DND-41 (cell line): Measurements from ENCODE around the gene PPP6R2.

ENCODE experiments used
- EZH2 ChIP-seq: IDR thresholded peaks from 3 replicates; pipeline ENCODE4 v1.6.1; 2012; ENCODE audit warnings: borderline replicate concordance, low read depth, mild to moderate bottlenecking, moderate library complexity, low read length, inconsistent platforms; ENCODE audit not compliant: severe bottlenecking
- TF ChIP-seq, protein P1 (sequence below): IDR thresholded peaks from 2 replicates; pipeline ENCODE4 v1.5.1; 2012; ENCODE audit warnings: borderline replicate concordance, low read length, moderate library complexity, mild to moderate bottlenecking; ENCODE audit not compliant: poor library complexity, severe bottlenecking; ENCODE audit errors: extremely low read depth

DNA sequence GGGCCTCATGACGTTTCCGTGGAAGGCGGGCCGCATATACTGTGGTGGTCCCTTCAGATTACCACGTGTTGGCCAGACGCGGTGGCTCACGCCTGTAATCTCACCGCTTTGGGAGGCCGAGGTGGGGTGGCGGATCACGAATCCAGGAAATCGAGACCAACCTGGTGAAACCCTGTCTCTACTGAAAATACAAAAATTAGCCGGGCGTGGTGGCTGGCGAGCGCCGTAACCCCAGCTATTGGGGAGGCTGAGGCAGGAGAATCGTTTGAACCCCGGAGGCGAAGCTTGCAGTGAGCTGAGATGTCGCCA, 15.5 kb upstream of the PPP6R2 start:
- TF ChIP-seq, protein P1, sequence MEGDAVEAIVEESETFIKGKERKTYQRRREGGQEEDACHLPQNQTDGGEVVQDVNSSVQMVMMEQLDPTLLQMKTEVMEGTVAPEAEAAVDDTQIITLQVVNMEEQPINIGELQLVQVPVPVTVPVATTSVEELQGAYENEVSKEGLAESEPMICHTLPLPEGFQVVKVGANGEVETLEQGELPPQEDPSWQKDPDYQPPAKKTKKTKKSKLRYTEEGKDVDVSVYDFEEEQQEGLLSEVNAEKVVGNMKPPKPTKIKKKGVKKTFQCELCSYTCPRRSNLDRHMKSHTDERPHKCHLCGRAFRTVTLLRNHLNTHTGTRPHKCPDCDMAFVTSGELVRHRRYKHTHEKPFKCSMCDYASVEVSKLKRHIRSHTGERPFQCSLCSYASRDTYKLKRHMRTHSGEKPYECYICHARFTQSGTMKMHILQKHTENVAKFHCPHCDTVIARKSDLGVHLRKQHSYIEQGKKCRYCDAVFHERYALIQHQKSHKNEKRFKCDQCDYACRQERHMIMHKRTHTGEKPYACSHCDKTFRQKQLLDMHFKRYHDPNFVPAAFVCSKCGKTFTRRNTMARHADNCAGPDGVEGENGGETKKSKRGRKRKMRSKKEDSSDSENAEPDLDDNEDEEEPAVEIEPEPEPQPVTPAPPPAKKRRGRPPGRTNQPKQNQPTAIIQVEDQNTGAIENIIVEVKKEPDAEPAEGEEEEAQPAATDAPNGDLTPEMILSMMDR = no peak
- TF ChIP-seq EZH2 = no peak
